Gastrocnemius medialis (tissue), 4 donors: Measurements from ENCODE around the gene PPM1M. TPM values are rescaled to one million over a fixed set of nuclear protein-coding genes. Genes with fewer than 3 reads are reported as not detected.
"Not testable (repeated sequence)": the region's sequence is repeated elsewhere in the genome, so short reads cannot be mapped to it uniquely, and the experiment has no call there.

ENCODE experiments used
- ATAC-seq, 2 donors: fragments of 150-250 bp; one replicate each; pipeline ENCODE4 v1.9.1; 2016
- DNase-seq, 2 donors: peaks; one replicate each; pipeline ENCODE4 v3.0.0-alpha.2; 2019
- H3K27ac ChIP-seq, 4 donors: fragments of 200-600 bp; sonication (generic); 1 replicate in 1 of 4; 2 replicates in 3 of 4; pipeline ENCODE4 v1.5.1; 2016 to 2018; ENCODE audit warnings: mild to moderate bottlenecking in 2 of 4, moderate library complexity in 1 of 4
- H3K27me3 ChIP-seq, 3 donors: fragments of 200-600 bp; sonication (generic) in 2 of 3; 1 replicate in 1 of 3; 2 replicates in 2 of 3; pipeline versions ENCODE4 v1.5.1 to v1.6.0; 2016 to 2019; ENCODE audit warnings: mild to moderate bottlenecking in 1 of 3, moderate library complexity in 1 of 3
- H3K36me3 ChIP-seq, 2 donors: fragments of 200-600 bp; sonication (generic) in 1 of 2; one replicate each; pipeline ENCODE4 v1.5.1; 2017 to 2018
- H3K4me1 ChIP-seq, 2 donors: fragments of 200-600 bp; sonication (generic) in 1 of 2; one replicate each; pipeline ENCODE4 v1.5.1; 2016 to 2017; ENCODE audit warnings: mild to moderate bottlenecking in 2 of 2
- H3K4me3 ChIP-seq, 4 donors: fragments of 200-600 bp; sonication (generic) in 3 of 4; 1 replicate in 1 of 4; 2 replicates in 3 of 4; pipeline ENCODE4 v1.5.1; 2016 to 2019; ENCODE audit warnings: mild to moderate bottlenecking in 2 of 4
- H3K9me3 ChIP-seq, 3 donors: fragments of 200-600 bp; sonication (generic) in 2 of 3; 1 replicate in 1 of 3; 2 replicates in 2 of 3; pipeline ENCODE4 v1.5.1; 2016 to 2019
- CTCF ChIP-seq, 5 experiments: fragments of 450-650 bp in 3 of 5; fragments of 200-600 bp in 2 of 5; sonication (generic) in 2 of 5; IDR thresholded peaks in 4 of 5; conservative IDR thresholded peaks in 1 of 5; 1 replicate in 4 of 5; 2 replicates in 1 of 5; pipeline ENCODE4 v1.5.1; 2016 to 2019; ENCODE audit warnings: antibody characterized with exemption in 5 of 5, mild to moderate bottlenecking in 3 of 5, moderate library complexity in 3 of 5
- POLR2A ChIP-seq, 2 donors: fragments of 450-650 bp; IDR thresholded peaks; one replicate each; pipeline ENCODE4 v1.6.1; 2017; ENCODE audit warnings: antibody characterized with exemption in 2 of 2, mild to moderate bottlenecking in 2 of 2, moderate library complexity in 2 of 2
- in situ Hi-C, 4 donors: fragments of 200-750 bp; cut with MboI; loops; one replicate each; pipeline versions ENCODE4 v1.15.0 to v1.8.0; 2017; ENCODE audit warnings: low sequenced_read_pairs in 4 of 4
- intact Hi-C: fragments of 100-400 bp; cut with DNase I; formaldehyde crosslinking; loops from one replicate; pipeline ENCODE4 v1.15.1; 2023; ENCODE audit warnings: low total_unique reads
- total RNA-seq, 4 donors: library from RNA; depleted of rRNA; stranded (reverse); fragments of >200 nt; gene quantifications; one replicate each; pipeline versions ENCODE4 v1.1.0 to v1.2.3, GENCODE V29; 2016

Gene PPM1M
- total RNA-seq, 4 donors from 2014 or later = 0.97 to 5.2 (median 3.5) TPM

GRCh38 chr3:52270252-52270754 lies 24.7 kb downstream of the PPM1M start:
- no peaks in the 10 kb centered on the region for H3K9me3 ChIP-seq
- in situ Hi-C loops (no loop called here), intact Hi-C loops (loop anchor here (10.0 kb wide), 1 partner anchor 216 kb away; the partner anchor contains the start of gene DUSP7)
- no peaks in the 10 kb centered on the region for H3K27me3 ChIP-seq
- H3K4me1 ChIP-seq = peaks cover 48 to 57% of the 10 kb centered on the region in 2 donors
- no peak for TF ChIP-seq POLR2A (IDR thresholded peaks at IDR 0.05)
- no peak for TF ChIP-seq CTCF (IDR thresholded peaks at IDR 0.05 in 4 of 5, conservative IDR thresholded peaks at IDR 0.05 in 1 of 5)
- ATAC-seq (peak in 1 of 2 donors; percentile 30), DNase-seq (no peak)
- peak overlapping the region; percentile 39 to 64 (median 47) for H3K27ac ChIP-seq
- H3K4me3 ChIP-seq = no peak overlapping the region
- peaks cover 4 to 49% of the 10 kb centered on the region in 2 donors for H3K36me3 ChIP-seq

- Histone ChIP-seq H3K27ac (peak overlapping the region in 2 of 4 donors; percentile 14 to 64), H3K36me3 (peaks cover 4 to 31% of the 10 kb centered on the region in 2 donors), H3K4me1 (peaks cover 67 to 76% of the 10 kb centered on the region in 2 donors)
- DNase-seq, H3K9me3 ChIP-seq, ATAC-seq, H3K27me3 ChIP-seq, H3K4me3 ChIP-seq, in situ Hi-C loops: not testable (repeated sequence)
- intact Hi-C loops = loop anchor here (10.0 kb wide), 1 partner anchor 217 kb away; the partner anchor contains the start of gene DUSP7
These were observed 26.6 kb downstream of the PPM1M start for GRCh38 chr3:52272172-52272571.

- Histone ChIP-seq H3K27ac (peak overlapping the region in 2 of 4 donors; percentile 8 to 15), H3K36me3 (peaks cover 0 to 24% of the 10 kb centered on the region in 2 donors), H3K9me3 (no peaks in the 10 kb centered on the region), H3K4me1 (peaks cover 68 to 76% of the 10 kb centered on the region in 2 donors), H3K27me3 (no peaks in the 10 kb centered on the region), H3K4me3 (no peak overlapping the region)
- in situ Hi-C loops (no loop called here), intact Hi-C loops (loop anchor here (10.0 kb wide), 1 partner anchor 218 kb away; the partner anchor contains the start of gene DUSP7)
- DNase-seq (no peak), ATAC-seq (no peak)
- TF ChIP-seq POLR2A (IDR thresholded peaks at IDR 0.05) (no peak), CTCF (IDR thresholded peaks at IDR 0.05 in 4 of 5, conservative IDR thresholded peaks at IDR 0.05 in 1 of 5) (no peak)
These were observed 27.3 kb downstream of the PPM1M start for GRCh38 chr3:52272831-52273230.

- intact Hi-C loops = loop anchor here (5.0 to 10.0 kb wide), 2 partner anchors 133 to 220 kb away; partner anchors contain the start of gene DUSP7
- H3K4me3 ChIP-seq = peak overlapping the region in 2 of 4 donors; percentile 94 to 95
These were observed 29.2 kb downstream of the PPM1M start for GRCh38 chr3:52274781-52275180.

GRCh38 chr3:52277071-52277964 lies 31.8 kb downstream of the PPM1M start:
- peak overlapping the region; percentile 66 to 95 (median 82) for H3K4me3 ChIP-seq
- peak; percentile 31 to 41 for ATAC-seq
- TF ChIP-seq CTCF (IDR thresholded peaks at IDR 0.05 in 4 of 5, conservative IDR thresholded peaks at IDR 0.05 in 1 of 5) (no peak), POLR2A (IDR thresholded peaks at IDR 0.05) (peak; percentile 49 to 64)
- no peaks in the 10 kb centered on the region for H3K9me3 ChIP-seq
- in situ Hi-C loops = loop anchor here in 2 of 4 donors (5.0 kb wide), 1 partner anchor 45 kb away; no protein-coding TSS in a partner anchor
- no peaks in the 10 kb centered on the region for H3K36me3 ChIP-seq
- peak overlapping the region; percentile 89 to 97 (median 94) for H3K27ac ChIP-seq
- DNase-seq = peak; percentile 57 to 72
- H3K4me1 ChIP-seq = peaks cover 62 to 63% of the 10 kb centered on the region in 2 donors
- no peaks in the 10 kb centered on the region for H3K27me3 ChIP-seq
- intact Hi-C loops = loop anchor here (5.0 to 10.0 kb wide), 2 partner anchors 130 to 223 kb away; partner anchors contain the start of gene DUSP7

More at GRCh38 chr3:52274781-52275180, 29.2 kb downstream of the PPM1M start:
- ATAC-seq, H3K36me3 ChIP-seq, DNase-seq, H3K9me3 ChIP-seq, H3K27me3 ChIP-seq: not testable (repeated sequence)
- Histone ChIP-seq H3K4me1 (peaks cover 76 to 77% of the 10 kb centered on the region in 2 donors), H3K27ac (peak overlapping the region in 3 of 4 donors; percentile 89 to 97 (median 97))
- in situ Hi-C loops = loop anchor here in 2 of 4 donors (5.0 kb wide), 1 partner anchor 42 kb away; no protein-coding TSS in a partner anchor
